Measurements from ENCODE around the gene PLD1.

The PLD1 gene

GRCh38 chr3:171661484-171661883 is 148.8 kb downstream of the PLD1 start:
- 93% methylated on average over 2 of the region's 3 CpGs for WGBS (ENCODE audit: insufficient coverage)
- DNase-seq, result no peak
- Histone ChIP-seq H3K27ac (ENCODE audit: insufficient read depth in 1 of 2, low read depth in 1 of 2, low read length in 2 of 2, poor library complexity in 1 of 2, severe bottlenecking in 2 of 2) (no peak overlapping the region), H3K9me3 (ENCODE audit: control extremely low read depth in 1 of 5, control insufficient read depth in 4 of 5, insufficient read depth in 2 of 5, low read depth in 1 of 5, low read length in 4 of 5) (peaks cover 0 to 1% (median 0%) of the 10 kb centered on the region in 5 experiments), H3K27me3 (replicated peaks in 2 of 5; ENCODE audit: control insufficient read depth in 4 of 5, insufficient read depth in 5 of 5, low read length in 4 of 5) (no peaks in the 10 kb centered on the region), H3K4me1 (ENCODE audit: control extremely low read depth in 1 of 4, control insufficient read depth in 4 of 4, insufficient read depth in 4 of 4, low read length in 3 of 4) (no peaks in the 10 kb centered on the region), H3K4me3 (ENCODE audit: control insufficient read depth in 1 of 7, extremely low read depth in 1 of 7, insufficient read depth in 4 of 7, low read depth in 2 of 7, low read length in 6 of 7) (no peak overlapping the region), H3K36me3 (ENCODE audit: control insufficient read depth in 4 of 4, insufficient read depth in 4 of 4, low read length in 3 of 4) (peaks cover 0 to 9% (median 2%) of the 10 kb centered on the region in 4 experiments)
- CTCF ChIA-PET, result interaction anchor here (1.1 to 2.3 kb wide), 2 partner anchors 8 to 15 kb away, joined by 3 to 5 read pairs; no protein-coding TSS in a partner anchor
- POLR2A ChIA-PET, result interaction anchor here (0.6 kb wide), 1 partner anchor 516 kb away, joined by 5 read pairs; no protein-coding TSS in a partner anchor

- 75% methylated on average over 1 of the region's 3 CpGs for WGBS (ENCODE audit: insufficient coverage)
- Histone ChIP-seq H3K4me3 (ENCODE audit: control insufficient read depth in 1 of 7, extremely low read depth in 1 of 7, insufficient read depth in 4 of 7, low read depth in 2 of 7, low read length in 6 of 7) (no peak overlapping the region), H3K27me3 (replicated peaks in 2 of 5; ENCODE audit: control insufficient read depth in 4 of 5, insufficient read depth in 5 of 5, low read length in 4 of 5) (no peaks in the 10 kb centered on the region), H3K36me3 (ENCODE audit: control insufficient read depth in 4 of 4, insufficient read depth in 4 of 4, low read length in 3 of 4) (peaks cover 0 to 10% (median 2%) of the 10 kb centered on the region in 4 experiments), H3K4me1 (ENCODE audit: control extremely low read depth in 1 of 4, control insufficient read depth in 4 of 4, insufficient read depth in 4 of 4, low read length in 3 of 4) (peaks cover 0 to under 1% (median 0%) of the 10 kb centered on the region in 4 experiments), H3K9me3 (ENCODE audit: control extremely low read depth in 1 of 5, control insufficient read depth in 4 of 5, insufficient read depth in 2 of 5, low read depth in 1 of 5, low read length in 4 of 5) (peaks cover 0 to 1% (median 0%) of the 10 kb centered on the region in 5 experiments), H3K27ac (ENCODE audit: insufficient read depth in 1 of 2, low read depth in 1 of 2, low read length in 2 of 2, poor library complexity in 1 of 2, severe bottlenecking in 2 of 2) (no peak overlapping the region)
- DNase-seq, result peak in 2 of 3 donors; percentile 41 to 54
- ChIA-PET CTCF (interaction anchor here (0.7 to 1.3 kb wide), 4 partner anchors 9 to 739 kb away, joined by 3 to 4 read pairs (median 3); no protein-coding TSS in a partner anchor), POLR2A (no interaction called here)
Measured at GRCh38 chr3:171660188-171660587, 150.1 kb downstream of the PLD1 start.

- Histone ChIP-seq H3K4me3 (ENCODE audit: control insufficient read depth in 1 of 7, extremely low read depth in 1 of 7, insufficient read depth in 4 of 7, low read depth in 2 of 7, low read length in 6 of 7) (no peak overlapping the region), H3K27me3 (replicated peaks in 2 of 5; ENCODE audit: control insufficient read depth in 4 of 5, insufficient read depth in 5 of 5, low read length in 4 of 5) (no peaks in the 10 kb centered on the region), H3K4me1 (ENCODE audit: control extremely low read depth in 1 of 4, control insufficient read depth in 4 of 4, insufficient read depth in 4 of 4, low read length in 3 of 4) (peaks cover 0 to 8% (median 3%) of the 10 kb centered on the region in 4 experiments), H3K9me3 (ENCODE audit: control extremely low read depth in 1 of 5, control insufficient read depth in 4 of 5, insufficient read depth in 2 of 5, low read depth in 1 of 5, low read length in 4 of 5) (peaks cover 0 to 1% (median 0%) of the 10 kb centered on the region in 5 experiments), H3K36me3 (ENCODE audit: control insufficient read depth in 4 of 4, insufficient read depth in 4 of 4, low read length in 3 of 4) (peaks cover 0 to 10% (median 2%) of the 10 kb centered on the region in 4 experiments), H3K27ac (ENCODE audit: insufficient read depth in 1 of 2, low read depth in 1 of 2, low read length in 2 of 2, poor library complexity in 1 of 2, severe bottlenecking in 2 of 2) (no peak overlapping the region)
- CTCF ChIA-PET, result interaction anchor here (0.6 kb wide), 2 partner anchors 18 to 681 kb away, joined by 3 read pairs; no protein-coding TSS in a partner anchor
- POLR2A ChIA-PET, result no interaction called here
- no peak for DNase-seq
- 90% methylated on average over 2 of the region's 3 CpGs for WGBS (ENCODE audit: insufficient coverage)
Measured at GRCh38 chr3:171658841-171659240, 151.4 kb downstream of the PLD1 start.

- peaks cover 0 to 4% (median 2%) of the 10 kb centered on the region in 4 experiments for H3K36me3 ChIP-seq (ENCODE audit: control insufficient read depth in 4 of 4, insufficient read depth in 4 of 4, low read length in 3 of 4)
- WGBS (ENCODE audit: insufficient coverage), result 35% methylated on average over 2 of the region's 3 CpGs
- H3K9me3 ChIP-seq (ENCODE audit: control extremely low read depth in 1 of 5, control insufficient read depth in 4 of 5, insufficient read depth in 2 of 5, low read depth in 1 of 5, low read length in 4 of 5), result peaks cover 0 to 1% (median 0%) of the 10 kb centered on the region in 5 experiments
- DNase-seq, result no peak
- POLR2A ChIA-PET, result no interaction called here
- no peak overlapping the region for H3K27ac ChIP-seq (ENCODE audit: insufficient read depth in 1 of 2, low read depth in 1 of 2, low read length in 2 of 2, poor library complexity in 1 of 2, severe bottlenecking in 2 of 2)
- peaks cover 0 to 21% (median 10%) of the 10 kb centered on the region in 4 experiments for H3K4me1 ChIP-seq (ENCODE audit: control extremely low read depth in 1 of 4, control insufficient read depth in 4 of 4, insufficient read depth in 4 of 4, low read length in 3 of 4)
- no peaks in the 10 kb centered on the region for H3K27me3 ChIP-seq (replicated peaks in 2 of 5; ENCODE audit: control insufficient read depth in 4 of 5, insufficient read depth in 5 of 5, low read length in 4 of 5)
- CTCF ChIA-PET, result interaction anchor here (0.6 to 1.8 kb wide), 2 partner anchors 9 to 134 kb away, joined by 4 to 6 read pairs; no protein-coding TSS in a partner anchor
- H3K4me3 ChIP-seq (ENCODE audit: control insufficient read depth in 1 of 7, extremely low read depth in 1 of 7, insufficient read depth in 4 of 7, low read depth in 2 of 7, low read length in 6 of 7), result no peak overlapping the region
Measured at GRCh38 chr3:171654809-171655208, 155.5 kb downstream of the PLD1 start.

- WGBS (ENCODE audit: insufficient coverage), result 80% methylated on average over 1 of the region's 1 CpG
- Histone ChIP-seq H3K36me3 (ENCODE audit: control insufficient read depth in 4 of 4, insufficient read depth in 4 of 4, low read length in 3 of 4) (peaks cover 0 to 4% (median 2%) of the 10 kb centered on the region in 4 experiments), H3K9me3 (ENCODE audit: control extremely low read depth in 1 of 5, control insufficient read depth in 4 of 5, insufficient read depth in 2 of 5, low read depth in 1 of 5, low read length in 4 of 5) (peaks cover 0 to 1% (median 0%) of the 10 kb centered on the region in 5 experiments), H3K27me3 (replicated peaks in 2 of 5; ENCODE audit: control insufficient read depth in 4 of 5, insufficient read depth in 5 of 5, low read length in 4 of 5) (no peaks in the 10 kb centered on the region), H3K27ac (ENCODE audit: insufficient read depth in 1 of 2, low read depth in 1 of 2, low read length in 2 of 2, poor library complexity in 1 of 2, severe bottlenecking in 2 of 2) (no peak overlapping the region), H3K4me3 (ENCODE audit: control insufficient read depth in 1 of 7, extremely low read depth in 1 of 7, insufficient read depth in 4 of 7, low read depth in 2 of 7, low read length in 6 of 7) (no peak overlapping the region), H3K4me1 (ENCODE audit: control extremely low read depth in 1 of 4, control insufficient read depth in 4 of 4, insufficient read depth in 4 of 4, low read length in 3 of 4) (peaks cover 0 to 25% (median 10%) of the 10 kb centered on the region in 4 experiments)
- CTCF ChIA-PET, result interaction anchor here (0.6 to 1.6 kb wide), 3 partner anchors 8 to 135 kb away, joined by 3 to 5 read pairs (median 4); no protein-coding TSS in a partner anchor
- POLR2A ChIA-PET, result interaction anchor here (0.5 kb wide), 1 partner anchor 14 kb away, joined by 4 read pairs; no protein-coding TSS in a partner anchor
- DNase-seq, result no peak
Measured at GRCh38 chr3:171654326-171654725, 156.0 kb downstream of the PLD1 start.

GRCh38 chr3:171653701-171654100 is 156.6 kb downstream of the PLD1 start:
- peaks cover 0 to 26% (median 10%) of the 10 kb centered on the region in 4 experiments for H3K4me1 ChIP-seq (ENCODE audit: control extremely low read depth in 1 of 4, control insufficient read depth in 4 of 4, insufficient read depth in 4 of 4, low read length in 3 of 4)
- no peak for DNase-seq
- H3K27ac ChIP-seq (ENCODE audit: insufficient read depth in 1 of 2, low read depth in 1 of 2, low read length in 2 of 2, poor library complexity in 1 of 2, severe bottlenecking in 2 of 2), result no peak overlapping the region
- WGBS (ENCODE audit: insufficient coverage), result 100% methylated on average over 4 of the region's 6 CpGs
- POLR2A ChIA-PET, result no interaction called here
- peaks cover 0 to 4% (median 2%) of the 10 kb centered on the region in 4 experiments for H3K36me3 ChIP-seq (ENCODE audit: control insufficient read depth in 4 of 4, insufficient read depth in 4 of 4, low read length in 3 of 4)
- CTCF ChIA-PET, result interaction anchor here (0.7 to 1.6 kb wide), 4 partner anchors 8 to 175 kb away, joined by 3 to 5 read pairs (median 3); no protein-coding TSS in a partner anchor
- peaks cover 0 to 1% (median 0%) of the 10 kb centered on the region in 5 experiments for H3K9me3 ChIP-seq (ENCODE audit: control extremely low read depth in 1 of 5, control insufficient read depth in 4 of 5, insufficient read depth in 2 of 5, low read depth in 1 of 5, low read length in 4 of 5)
- H3K27me3 ChIP-seq (replicated peaks in 2 of 5; ENCODE audit: control insufficient read depth in 4 of 5, insufficient read depth in 5 of 5, low read length in 4 of 5), result no peaks in the 10 kb centered on the region
- no peak overlapping the region for H3K4me3 ChIP-seq (ENCODE audit: control insufficient read depth in 1 of 7, extremely low read depth in 1 of 7, insufficient read depth in 4 of 7, low read depth in 2 of 7, low read length in 6 of 7)

GRCh38 chr3:171652932-171653331 is 157.4 kb downstream of the PLD1 start:
- Histone ChIP-seq H3K27me3 (replicated peaks in 2 of 5; ENCODE audit: control insufficient read depth in 4 of 5, insufficient read depth in 5 of 5, low read length in 4 of 5) (no peaks in the 10 kb centered on the region), H3K9me3 (ENCODE audit: control extremely low read depth in 1 of 5, control insufficient read depth in 4 of 5, insufficient read depth in 2 of 5, low read depth in 1 of 5, low read length in 4 of 5) (no peaks in the 10 kb centered on the region), H3K27ac (ENCODE audit: insufficient read depth in 1 of 2, low read depth in 1 of 2, low read length in 2 of 2, poor library complexity in 1 of 2, severe bottlenecking in 2 of 2) (no peak overlapping the region), H3K4me1 (ENCODE audit: control extremely low read depth in 1 of 4, control insufficient read depth in 4 of 4, insufficient read depth in 4 of 4, low read length in 3 of 4) (peaks cover 0 to 31% (median 15%) of the 10 kb centered on the region in 4 experiments), H3K4me3 (ENCODE audit: control insufficient read depth in 1 of 7, extremely low read depth in 1 of 7, insufficient read depth in 4 of 7, low read depth in 2 of 7, low read length in 6 of 7) (no peak overlapping the region), H3K36me3 (ENCODE audit: control insufficient read depth in 4 of 4, insufficient read depth in 4 of 4, low read length in 3 of 4) (peaks cover 0 to 4% (median 2%) of the 10 kb centered on the region in 4 experiments)
- no peak for DNase-seq
- WGBS (ENCODE audit: insufficient coverage), result no CpG with 5 or more reads among the region's 1 CpG
- ChIA-PET CTCF (interaction anchor here (0.7 to 1.6 kb wide), 2 partner anchors 9 to 55 kb away, joined by 3 to 5 read pairs; no protein-coding TSS in a partner anchor), POLR2A (no interaction called here)

All from common myeloid progenitor, CD34-positive (primary cell).